Natural killer cell (primary cell): ENCODE data around the gene PPP1R9A. TPM values are rescaled to one million over a fixed set of nuclear protein-coding genes. Genes with fewer than 3 reads are reported as not detected.

ENCODE experiments used
- ATAC-seq, 3 donors: fragments of 150-1000 bp in 2 of 3; fragments of 200-7000 bp in 1 of 3; cut with Tn5 transposase; 1 replicate in 1 of 3; 2 replicates in 2 of 3; pipeline ENCODE4 v1.10.0; 2021; ENCODE audit warnings: mild to moderate bottlenecking in 2 of 3, moderate library complexity in 2 of 3
- DNase-seq, 2 donors: peaks; one replicate each; pipeline versions ENCODE4 v3.0.0 to v3.0.0-alpha.2; 2013 to 2021; ENCODE audit warnings: mixed read lengths in 1 of 2
- H3K27ac ChIP-seq: one replicate; pipeline ENCODE4 v1.5.1; 2013; ENCODE audit warnings: mild to moderate bottlenecking, low read length
- H3K27me3 ChIP-seq: one replicate; pipeline ENCODE4 v1.6.1; 2013; ENCODE audit warnings: low read length; ENCODE audit not compliant: control insufficient read depth, insufficient read depth
- H3K36me3 ChIP-seq: one replicate; pipeline ENCODE4 v1.6.1; 2013; ENCODE audit warnings: low read length; ENCODE audit not compliant: control insufficient read depth, insufficient read depth
- H3K4me1 ChIP-seq: one replicate; pipeline ENCODE4 v1.6.1; 2013; ENCODE audit warnings: low read length; ENCODE audit not compliant: control insufficient read depth, insufficient read depth
- H3K4me3 ChIP-seq: one replicate; pipeline ENCODE4 v1.5.1; 2013; ENCODE audit warnings: low read length
- H3K9me3 ChIP-seq: one replicate; pipeline ENCODE4 v1.6.1; 2013; ENCODE audit warnings: low read length; ENCODE audit not compliant: control insufficient read depth, insufficient read depth
- H3K27ac Mint-ChIP-seq, 2 donors: one replicate each; pipeline ENCODE4 v1.8.0; 2022; ENCODE audit warnings: mild to moderate bottlenecking in 2 of 2, mixed read lengths in 2 of 2, moderate library complexity in 1 of 2
- H3K27me3 Mint-ChIP-seq, 2 donors: one replicate each; pipeline ENCODE4 v1.8.0; 2022; ENCODE audit warnings: low read depth in 2 of 2, mixed read lengths in 2 of 2
- H3K36me3 Mint-ChIP-seq: one replicate; pipeline ENCODE4 v1.8.0; 2022; ENCODE audit warnings: mixed read lengths
- H3K4me1 Mint-ChIP-seq, 2 donors: one replicate each; pipeline ENCODE4 v1.8.0; 2022; ENCODE audit warnings: mixed read lengths in 2 of 2
- H3K4me3 Mint-ChIP-seq: one replicate; pipeline ENCODE4 v1.8.0; 2022; ENCODE audit warnings: mild to moderate bottlenecking, moderate library complexity, mixed read lengths
- H3K9me3 Mint-ChIP-seq, 2 donors: one replicate each; pipeline ENCODE4 v1.8.0; 2022; ENCODE audit warnings: mixed read lengths in 2 of 2
- WGBS: methylation state at CpG from one replicate; pipeline ENCODE4 v1.1.7; 2013; ENCODE audit warnings: missing lambda C conversion rate; ENCODE audit not compliant: insufficient coverage; 5-methylcytosine and 5-hydroxymethylcytosine counted together
- intact Hi-C: fragments of 100-400 bp; cut with micrococcal nuclease; formaldehyde crosslinking; loops from one replicate; pipeline ENCODE4 v1.14.2; 2022
- total RNA-seq, 4 donors: library from RNA; stranded (reverse); fragments of 120-200 nt in 1 of 4; gene quantifications; one replicate each; pipeline versions ENCODE4 v1.2.3 to v1.2.4, GENCODE V29; 2013 to 2022
- TF ChIP-seq, protein P1 (sequence below): fragments of 200-600 bp; IDR thresholded peaks from one replicate; pipeline ENCODE4 v1.8.0; 2022; ENCODE audit warnings: antibody characterized with exemption

Gene PPP1R9A
- total RNA-seq, 3 donors from 2014 or later (not counting 1 experiment from before 2014, with no cell fraction given) = 1.6 to 6.0 (median 2.0) TPM

DNA sequence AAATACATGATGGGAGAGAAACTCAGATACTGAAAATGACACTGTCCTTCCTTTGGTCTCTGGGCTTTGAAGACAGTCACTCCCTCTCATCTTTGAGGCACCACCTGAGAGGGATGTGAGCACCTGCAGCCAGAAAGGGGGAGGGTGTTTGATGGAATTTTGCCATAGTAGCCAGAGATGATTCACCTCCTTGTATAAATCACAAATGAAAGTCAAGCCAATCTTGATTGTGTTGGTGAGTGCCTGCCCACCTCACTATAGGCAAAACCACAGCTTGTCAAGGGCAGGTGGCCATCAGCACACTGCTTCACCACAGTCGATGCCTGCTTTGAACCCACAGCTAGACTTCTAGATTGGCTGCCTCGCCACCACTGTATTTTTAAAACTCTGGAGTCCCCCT is 368.7 kb downstream of the PPP1R9A start:
- H3K27ac ChIP-seq = no peak overlapping the region
- ATAC-seq (no peak), DNase-seq (no peak)
- intact Hi-C loops = no loop called here
- Mint-ChIP-seq H3K27me3 (peaks cover 2 to 8% of the 10 kb centered on the region in 2 donors), H3K27ac (no peak overlapping the region), H3K4me1 (no peaks in the 10 kb centered on the region), H3K36me3 (no peaks in the 10 kb centered on the region), H3K9me3 (no peaks in the 10 kb centered on the region), H3K4me3 (no peak overlapping the region)
- 65% methylated on average over 2 of the region's 2 CpGs for WGBS
- H3K4me1 ChIP-seq = no peaks in the 10 kb centered on the region
- no peaks in the 10 kb centered on the region for H3K9me3 ChIP-seq
- no peaks in the 10 kb centered on the region for H3K36me3 ChIP-seq
- H3K4me3 ChIP-seq = no peak overlapping the region
- H3K27me3 ChIP-seq = no peaks in the 10 kb centered on the region
- TF ChIP-seq, protein P1, sequence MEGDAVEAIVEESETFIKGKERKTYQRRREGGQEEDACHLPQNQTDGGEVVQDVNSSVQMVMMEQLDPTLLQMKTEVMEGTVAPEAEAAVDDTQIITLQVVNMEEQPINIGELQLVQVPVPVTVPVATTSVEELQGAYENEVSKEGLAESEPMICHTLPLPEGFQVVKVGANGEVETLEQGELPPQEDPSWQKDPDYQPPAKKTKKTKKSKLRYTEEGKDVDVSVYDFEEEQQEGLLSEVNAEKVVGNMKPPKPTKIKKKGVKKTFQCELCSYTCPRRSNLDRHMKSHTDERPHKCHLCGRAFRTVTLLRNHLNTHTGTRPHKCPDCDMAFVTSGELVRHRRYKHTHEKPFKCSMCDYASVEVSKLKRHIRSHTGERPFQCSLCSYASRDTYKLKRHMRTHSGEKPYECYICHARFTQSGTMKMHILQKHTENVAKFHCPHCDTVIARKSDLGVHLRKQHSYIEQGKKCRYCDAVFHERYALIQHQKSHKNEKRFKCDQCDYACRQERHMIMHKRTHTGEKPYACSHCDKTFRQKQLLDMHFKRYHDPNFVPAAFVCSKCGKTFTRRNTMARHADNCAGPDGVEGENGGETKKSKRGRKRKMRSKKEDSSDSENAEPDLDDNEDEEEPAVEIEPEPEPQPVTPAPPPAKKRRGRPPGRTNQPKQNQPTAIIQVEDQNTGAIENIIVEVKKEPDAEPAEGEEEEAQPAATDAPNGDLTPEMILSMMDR = no peak

DNA sequence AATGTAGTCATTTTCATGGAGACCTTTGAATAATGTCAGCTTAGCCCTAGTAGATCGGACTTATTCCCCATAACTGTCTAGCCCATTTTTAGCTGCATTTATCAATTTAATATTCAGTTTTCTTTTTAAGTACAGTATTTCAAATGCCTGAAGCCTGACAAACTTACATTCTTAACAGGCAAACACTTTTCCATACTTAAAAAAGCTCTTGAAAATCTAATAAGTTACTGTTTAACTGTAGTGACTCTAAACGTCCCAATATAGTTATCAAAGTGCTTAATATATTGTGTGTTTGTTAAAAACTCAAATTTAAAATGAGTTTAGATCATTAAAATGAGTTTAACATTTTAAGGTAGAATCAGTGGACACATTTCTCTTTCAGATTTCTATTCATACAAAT is 372.0 kb downstream of the PPP1R9A start:
- WGBS = 100% methylated on average over 1 of the region's 2 CpGs
- H3K4me1 ChIP-seq = no peaks in the 10 kb centered on the region
- Mint-ChIP-seq H3K27me3 (peaks cover 2 to 8% of the 10 kb centered on the region in 2 donors), H3K27ac (no peak overlapping the region), H3K36me3 (no peaks in the 10 kb centered on the region), H3K4me1 (no peaks in the 10 kb centered on the region), H3K4me3 (no peak overlapping the region), H3K9me3 (no peaks in the 10 kb centered on the region)
- DNase-seq (no peak), ATAC-seq (no peak)
- H3K4me3 ChIP-seq = no peak overlapping the region
- H3K9me3 ChIP-seq = no peaks in the 10 kb centered on the region
- no peak overlapping the region for H3K27ac ChIP-seq
- no peaks in the 10 kb centered on the region for H3K27me3 ChIP-seq
- H3K36me3 ChIP-seq = no peaks in the 10 kb centered on the region
- TF ChIP-seq, protein P1 = no peak
- intact Hi-C loops = no loop called here

- H3K4me3 Mint-ChIP-seq = no peak overlapping the region
- Histone ChIP-seq H3K4me3 (no peak overlapping the region), H3K36me3 (no peaks in the 10 kb centered on the region), H3K27me3 (no peaks in the 10 kb centered on the region), H3K9me3 (no peaks in the 10 kb centered on the region), H3K4me1 (no peaks in the 10 kb centered on the region), H3K27ac (no peak overlapping the region)
- 96% methylated on average over 1 of the region's 2 CpGs for WGBS
- no peak overlapping the region for H3K27ac Mint-ChIP-seq
- peaks cover 12 to 13% of the 10 kb centered on the region in 2 donors for H3K4me1 Mint-ChIP-seq
- DNase-seq = no peak
- no peaks in the 10 kb centered on the region for H3K9me3 Mint-ChIP-seq
- peaks cover 0 to 2% of the 10 kb centered on the region in 2 donors for H3K27me3 Mint-ChIP-seq
- intact Hi-C loops = no loop called here
- no peak for ATAC-seq
- H3K36me3 Mint-ChIP-seq = no peaks in the 10 kb centered on the region
- TF ChIP-seq, protein P1 = no peak
Measured at GRCh38 chr7:95286096-95286495, 378.7 kb downstream of the PPP1R9A start.

GRCh38 chr7:95290166-95290830 is 382.9 kb downstream of the PPP1R9A start:
- ATAC-seq (no peak), DNase-seq (no peak)
- peaks cover 12 to 13% of the 10 kb centered on the region in 2 donors for H3K4me1 Mint-ChIP-seq
- H3K36me3 ChIP-seq = no peaks in the 10 kb centered on the region
- H3K27ac Mint-ChIP-seq = peak overlapping the region in 1 of 2 donors; percentile 39
- no peak overlapping the region for H3K27ac ChIP-seq
- no peaks in the 10 kb centered on the region for H3K36me3 Mint-ChIP-seq
- H3K4me3 ChIP-seq = no peak overlapping the region
- H3K27me3 Mint-ChIP-seq = peaks cover 0 to 2% of the 10 kb centered on the region in 2 donors
- H3K9me3 ChIP-seq = no peaks in the 10 kb centered on the region
- no peak overlapping the region for H3K4me3 Mint-ChIP-seq
- H3K4me1 ChIP-seq = no peaks in the 10 kb centered on the region
- WGBS = 91% methylated on average over 5 of the region's 7 CpGs
- intact Hi-C loops = no loop called here
- H3K9me3 Mint-ChIP-seq = no peaks in the 10 kb centered on the region
- TF ChIP-seq, protein P1 = no peak
- no peaks in the 10 kb centered on the region for H3K27me3 ChIP-seq
